ENCODE data around the gene HSD17B2. TPM values are rescaled to one million over a fixed set of nuclear protein-coding genes. Genes with fewer than 3 reads are reported as not detected.

HSD17B2 gene
- total RNA-seq, 2 experiments from 2014 or later, result not detected

Other genes with a start within 250 kb of the HSD17B2 start
- 1 to 10 TPM; 4.1 to 4.9 TPM for gene SDR42E1, start 23.8 kb upstream of the HSD17B2 start, total RNA-seq
- gene MPHOSPH6, start 135.0 kb downstream of the HSD17B2 start, total RNA-seq, result 10 to 100 TPM; 36.0 to 37.0 TPM